Measurements from ENCODE around the gene AP5S1. TPM values are rescaled to one million over a fixed set of nuclear protein-coding genes. Genes with fewer than 3 reads are reported as not detected.

The AP5S1 gene
- total RNA-seq, 4 donors from 2014 or later = 10.4 to 12.1 (median 11.0) TPM

DNA sequence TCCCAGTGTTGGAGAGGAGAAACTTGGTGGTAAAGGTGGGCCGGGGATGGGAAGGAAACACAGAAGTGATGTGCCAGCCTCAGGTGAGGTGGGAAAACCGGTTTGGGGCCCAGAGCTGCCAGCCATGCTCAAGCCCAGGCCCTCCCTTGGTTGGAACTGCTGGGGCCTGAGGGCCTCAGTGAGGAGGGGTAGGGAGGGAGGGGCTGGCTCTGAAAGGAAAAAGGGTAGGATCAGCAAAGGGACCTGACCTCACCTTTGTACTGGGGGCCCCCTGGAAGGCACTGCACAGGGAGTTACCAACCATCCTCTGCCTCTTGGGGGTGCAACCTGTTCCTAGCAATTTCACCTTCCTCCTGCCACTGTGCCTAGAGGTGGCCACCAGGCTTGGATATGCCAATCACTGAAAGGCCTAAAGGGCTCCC lies 37.3 kb upstream of the AP5S1 start:
- Histone ChIP-seq H3K4me1 (peaks cover 2 to 80% (median 36%) of the 10 kb centered on the region in 3 donors), H3K36me3 (peaks cover 0 to 23% of the 10 kb centered on the region in 2 donors), H3K27me3 (no peaks in the 10 kb centered on the region), H3K4me3 (no peak overlapping the region), H3K9me3 (no peaks in the 10 kb centered on the region), H3K27ac (peak overlapping the region in 1 of 4 donors; percentile 87)
- WGBS, 2 donors (ENCODE audit: low coverage in 1 of 2) = 76% methylated on average over 2 of the region's 2 CpGs; no CpG with 5 or more reads in 1 of the 2 donors
- TF ChIP-seq EP300 (IDR thresholded peaks at IDR 0.05) (no peak), POLR2AphosphoS5 (IDR thresholded peaks at IDR 0.05) (no peak), POLR2A (IDR thresholded peaks at IDR 0.05) (no peak)
- TF ChIP-seq, protein P1, sequence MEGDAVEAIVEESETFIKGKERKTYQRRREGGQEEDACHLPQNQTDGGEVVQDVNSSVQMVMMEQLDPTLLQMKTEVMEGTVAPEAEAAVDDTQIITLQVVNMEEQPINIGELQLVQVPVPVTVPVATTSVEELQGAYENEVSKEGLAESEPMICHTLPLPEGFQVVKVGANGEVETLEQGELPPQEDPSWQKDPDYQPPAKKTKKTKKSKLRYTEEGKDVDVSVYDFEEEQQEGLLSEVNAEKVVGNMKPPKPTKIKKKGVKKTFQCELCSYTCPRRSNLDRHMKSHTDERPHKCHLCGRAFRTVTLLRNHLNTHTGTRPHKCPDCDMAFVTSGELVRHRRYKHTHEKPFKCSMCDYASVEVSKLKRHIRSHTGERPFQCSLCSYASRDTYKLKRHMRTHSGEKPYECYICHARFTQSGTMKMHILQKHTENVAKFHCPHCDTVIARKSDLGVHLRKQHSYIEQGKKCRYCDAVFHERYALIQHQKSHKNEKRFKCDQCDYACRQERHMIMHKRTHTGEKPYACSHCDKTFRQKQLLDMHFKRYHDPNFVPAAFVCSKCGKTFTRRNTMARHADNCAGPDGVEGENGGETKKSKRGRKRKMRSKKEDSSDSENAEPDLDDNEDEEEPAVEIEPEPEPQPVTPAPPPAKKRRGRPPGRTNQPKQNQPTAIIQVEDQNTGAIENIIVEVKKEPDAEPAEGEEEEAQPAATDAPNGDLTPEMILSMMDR (IDR thresholded peaks at IDR 0.05) = no peak
- no peak for ATAC-seq

DNA sequence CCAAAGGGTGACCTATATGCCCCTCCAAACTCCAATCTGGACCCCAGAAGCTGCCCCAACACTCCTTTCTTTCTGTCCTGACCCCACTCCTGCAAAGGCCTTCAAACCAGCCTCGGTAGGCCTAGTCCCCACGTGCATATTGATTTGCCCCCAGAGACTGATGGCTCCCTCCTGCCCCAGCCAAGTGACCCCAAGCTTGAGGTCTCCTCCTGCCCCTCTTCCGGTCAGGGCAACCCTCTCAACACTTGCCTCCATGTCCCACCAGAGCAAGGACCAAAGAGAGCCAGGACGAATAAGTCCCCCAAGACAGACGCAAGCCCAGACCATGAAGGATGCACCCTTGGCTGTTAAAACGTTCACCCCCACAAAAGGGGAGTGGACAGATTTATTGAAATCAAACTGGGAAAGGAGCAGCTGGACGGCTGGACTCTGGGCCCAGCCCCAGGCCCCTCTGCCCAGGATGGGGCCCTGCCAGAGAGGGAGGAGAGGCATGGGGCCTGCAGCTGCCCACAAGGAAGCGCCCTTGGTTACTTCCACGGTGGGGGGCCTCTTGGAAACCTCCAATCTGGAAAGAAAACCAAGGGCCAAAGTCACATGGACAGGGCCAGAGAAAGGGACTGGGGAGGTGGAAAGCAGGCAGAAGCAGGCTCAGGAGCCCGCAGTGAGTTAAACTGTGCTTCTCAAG lies 36.7 kb upstream of the AP5S1 start:
- Histone ChIP-seq H3K4me1 (peaks cover 2 to 79% (median 31%) of the 10 kb centered on the region in 3 donors), H3K27me3 (no peaks in the 10 kb centered on the region), H3K27ac (peak overlapping the region in 2 of 4 donors; percentile 35 to 87), H3K9me3 (no peaks in the 10 kb centered on the region), H3K4me3 (peak overlapping the region in 1 of 2 donors; percentile 75), H3K36me3 (peaks cover 0 to 23% of the 10 kb centered on the region in 2 donors)
- ATAC-seq = no peak
- TF ChIP-seq EP300 (IDR thresholded peaks at IDR 0.05) = no peak
- no peak for TF ChIP-seq POLR2AphosphoS5 (IDR thresholded peaks at IDR 0.05)
- TF ChIP-seq POLR2A (IDR thresholded peaks at IDR 0.05) = no peak
- TF ChIP-seq, protein P1 (IDR thresholded peaks at IDR 0.05) = no peak
- 52 to 56% methylated on average over 3 of the region's 10 CpGs for WGBS, 2 donors (ENCODE audit: low coverage in 1 of 2)

DNA sequence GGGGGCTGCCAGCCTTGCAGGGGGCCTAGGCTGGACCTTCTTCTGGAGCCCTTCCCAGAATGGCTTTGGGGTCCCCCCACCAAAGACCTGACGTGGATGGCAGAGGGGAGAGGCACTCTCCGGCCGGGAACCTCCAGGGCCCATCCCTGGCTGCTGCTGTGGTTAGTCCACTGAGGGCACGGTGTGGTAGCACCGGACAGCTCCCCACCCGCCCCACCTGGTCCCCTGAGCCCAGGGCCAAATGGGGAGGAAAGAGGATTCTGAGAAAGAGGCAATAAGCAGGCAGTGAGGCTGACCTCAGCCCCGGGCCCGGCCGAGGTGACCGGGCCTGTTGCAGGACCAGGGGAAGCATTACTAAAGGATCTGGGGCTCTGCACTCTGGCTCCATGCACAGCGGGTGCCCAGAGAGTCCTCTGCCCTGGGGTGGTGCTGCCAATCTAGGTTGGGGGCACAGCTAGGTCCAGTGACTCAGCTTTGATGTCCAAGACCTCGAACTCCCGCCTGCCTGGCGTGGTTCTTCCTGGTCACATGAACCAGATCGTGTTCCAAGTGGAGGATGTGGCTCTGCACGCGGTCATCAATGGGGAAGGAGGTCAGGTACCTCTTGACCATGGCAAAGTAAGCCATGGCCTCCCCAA lies 36.0 kb upstream of the AP5S1 start:
- no peak for ATAC-seq
- no peak for TF ChIP-seq POLR2AphosphoS5 (IDR thresholded peaks at IDR 0.05)
- TF ChIP-seq, protein P1 (IDR thresholded peaks at IDR 0.05) = no peak
- no peak for TF ChIP-seq EP300 (IDR thresholded peaks at IDR 0.05)
- TF ChIP-seq POLR2A (IDR thresholded peaks at IDR 0.05) = no peak
- WGBS, 2 donors (ENCODE audit: low coverage in 1 of 2) = 60 to 64% methylated on average over 4 to 6 of the region's 17 CpGs
- Histone ChIP-seq H3K27ac (peak overlapping the region in 2 of 4 donors; percentile 35 to 87), H3K36me3 (peaks cover 0 to 23% of the 10 kb centered on the region in 2 donors), H3K9me3 (no peaks in the 10 kb centered on the region), H3K4me3 (peak overlapping the region in 1 of 2 donors; percentile 75), H3K27me3 (no peaks in the 10 kb centered on the region), H3K4me1 (peaks cover 2 to 74% (median 31%) of the 10 kb centered on the region in 3 donors)

DNA sequence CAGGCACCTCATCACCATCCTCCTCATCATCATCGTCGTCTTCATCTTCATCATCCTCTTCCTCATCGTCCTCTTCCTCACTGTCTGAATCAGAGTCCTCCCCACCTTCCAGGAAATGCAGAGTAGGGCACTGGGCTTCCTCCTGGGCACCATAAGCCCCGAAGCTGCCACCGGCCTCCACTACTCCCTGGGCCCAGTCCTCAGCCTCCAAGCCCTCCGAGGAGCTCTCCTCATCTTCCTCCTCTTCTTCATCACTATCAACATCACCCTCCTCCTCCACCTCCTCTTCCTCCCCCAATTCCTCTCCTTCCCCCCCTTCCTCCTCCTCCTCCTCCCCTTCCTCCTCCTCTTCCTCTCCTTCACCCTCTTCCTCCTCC lies 35.5 kb upstream of the AP5S1 start:
- peaks cover 2 to 74% (median 31%) of the 10 kb centered on the region in 3 donors for H3K4me1 ChIP-seq
- no peaks in the 10 kb centered on the region for H3K9me3 ChIP-seq
- peak overlapping the region in 1 of 2 donors; percentile 75 for H3K4me3 ChIP-seq
- H3K27me3 ChIP-seq = no peaks in the 10 kb centered on the region
- peaks cover 0 to 23% of the 10 kb centered on the region in 2 donors for H3K36me3 ChIP-seq
- 75 to 88% methylated on average over 6 of the region's 6 CpGs for WGBS, 2 donors (ENCODE audit: low coverage in 1 of 2)
- ATAC-seq = no peak
- TF ChIP-seq, protein P1 (IDR thresholded peaks at IDR 0.05) = no peak
- TF ChIP-seq POLR2AphosphoS5 (IDR thresholded peaks at IDR 0.05) = no peak
- TF ChIP-seq EP300 (IDR thresholded peaks at IDR 0.05) = no peak
- peak overlapping the region in 3 of 4 donors; percentile 81 to 88 (median 87) for H3K27ac ChIP-seq
